Eye (tissue), 1 donor: Measurements from ENCODE around the gene MEIS2.

Source experiments
- DNase-seq: peaks from one replicate; pipeline ENCODE4 v3.0.0-alpha.2; 2015

Gene MEIS2

DNA sequence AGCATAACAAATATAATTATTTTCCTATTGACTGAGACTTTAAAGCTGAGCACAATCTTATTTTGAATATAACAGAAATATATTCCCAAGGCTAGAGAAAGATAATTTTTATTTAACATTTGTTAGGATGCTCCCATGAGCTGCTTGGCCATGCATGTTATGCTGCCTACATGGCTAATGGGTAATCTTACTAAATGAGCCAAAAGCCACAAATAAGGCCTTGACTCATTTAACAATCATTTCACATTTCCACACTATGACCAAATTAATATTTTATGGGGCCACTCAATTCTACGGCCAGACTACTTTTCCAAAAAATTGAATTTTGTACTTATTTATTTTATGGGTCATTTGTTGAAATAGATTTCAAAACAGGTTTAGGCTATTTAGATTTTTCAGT is 141.7 kb downstream of the MEIS2 start:
- no peak for DNase-seq

DNA sequence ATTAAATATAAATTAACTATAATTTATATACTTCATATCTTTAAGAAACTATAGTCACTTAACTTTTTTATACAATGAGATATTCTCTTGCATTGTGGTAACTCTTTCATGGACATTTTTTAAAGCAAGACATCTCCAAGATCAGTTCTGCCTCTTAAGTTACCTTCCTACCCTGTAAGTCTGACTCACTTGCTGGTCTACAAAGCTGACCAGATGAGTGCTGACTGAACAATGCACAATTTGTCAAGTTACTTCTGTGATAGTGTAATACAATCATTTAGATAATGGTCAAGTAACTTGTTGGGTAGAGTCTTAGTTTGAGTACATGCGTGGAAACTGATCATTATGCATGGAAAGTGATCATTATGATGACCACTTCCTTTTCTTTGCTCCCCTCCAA is 145.9 kb downstream of the MEIS2 start:
- no peak for DNase-seq

DNA sequence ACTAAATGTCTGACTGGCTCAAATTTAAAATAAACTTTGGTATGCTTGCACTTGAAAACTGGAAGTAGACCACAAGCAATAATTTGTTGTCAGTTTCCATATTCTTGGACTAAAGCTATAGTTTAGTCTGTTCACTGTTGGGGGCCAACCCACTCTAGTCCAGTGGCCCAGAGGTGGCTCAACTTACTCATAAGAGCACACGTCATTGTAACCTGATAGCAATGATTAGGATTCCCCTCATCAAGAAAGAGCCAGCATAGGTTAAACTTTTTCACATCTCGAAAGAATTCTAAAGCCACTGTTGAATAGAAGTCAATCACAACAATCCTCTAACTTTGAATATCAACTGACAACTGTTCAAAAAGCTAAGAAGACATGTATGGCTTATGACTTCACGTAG is 147.0 kb downstream of the MEIS2 start:
- DNase-seq: no peak

DNA sequence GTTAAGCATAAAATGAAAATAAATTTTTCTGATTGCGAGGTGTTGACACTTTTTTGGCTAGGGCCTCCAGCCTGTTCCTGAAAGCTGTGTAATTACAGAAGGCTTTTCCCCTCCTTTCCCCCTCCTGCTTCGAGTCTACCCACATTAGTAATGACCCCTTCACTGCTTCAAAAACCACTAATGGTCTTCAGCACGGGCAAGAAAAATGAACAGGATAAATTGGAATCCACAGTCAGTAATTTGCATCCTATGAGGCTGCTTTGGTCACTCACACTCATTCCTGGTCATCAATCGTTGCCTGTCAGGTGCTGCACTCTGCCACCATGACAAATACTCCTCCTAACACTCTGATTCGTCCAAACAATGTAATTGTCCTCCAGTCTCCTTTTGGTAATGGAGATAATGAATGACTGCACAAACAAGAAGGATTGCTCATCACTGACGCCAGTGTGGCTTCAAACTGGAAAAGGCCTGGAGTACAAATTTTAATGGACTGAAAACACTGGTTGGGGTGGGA is 148.6 kb downstream of the MEIS2 start:
- DNase-seq: peak; percentile 61

DNA sequence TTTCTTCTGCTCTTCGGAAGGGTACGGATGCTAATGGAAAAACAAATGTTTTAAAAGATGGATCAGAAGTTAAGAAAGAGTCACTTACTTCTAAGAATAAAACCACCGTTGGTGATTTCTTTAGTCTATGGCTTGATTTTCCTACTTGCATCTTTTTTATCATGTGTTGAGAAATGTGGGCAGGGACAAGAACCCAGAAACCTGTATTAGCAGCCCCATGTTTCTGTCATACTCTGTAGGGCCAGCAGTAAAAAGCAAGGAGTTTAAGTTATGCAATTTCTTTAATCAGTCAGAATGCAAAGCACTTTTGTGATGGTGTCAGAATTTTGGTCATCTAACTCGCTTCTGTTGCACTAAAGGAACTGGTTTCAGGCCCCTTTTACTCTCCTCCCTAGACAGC is 150.0 kb downstream of the MEIS2 start:
- no peak for DNase-seq

DNA sequence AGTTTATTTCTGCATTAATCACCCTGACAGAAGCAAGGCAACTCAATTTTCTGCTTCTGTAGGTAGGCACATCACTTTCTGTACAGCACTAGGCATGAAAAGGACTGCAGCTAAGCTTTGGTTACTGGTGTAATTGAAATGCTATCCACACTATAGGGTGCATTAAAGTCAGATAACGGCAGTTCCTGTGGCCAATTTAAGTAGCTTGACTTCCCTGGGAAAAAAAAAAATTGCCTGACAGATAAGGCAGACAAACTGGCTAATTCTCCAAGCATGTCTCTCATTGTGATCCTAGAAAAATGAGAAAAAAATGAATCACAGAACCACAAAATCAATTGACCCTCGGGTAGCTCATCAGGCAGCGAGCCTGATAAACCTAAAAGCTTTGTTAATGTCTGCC is 151.4 kb downstream of the MEIS2 start:
- DNase-seq: peak; percentile 26

DNA sequence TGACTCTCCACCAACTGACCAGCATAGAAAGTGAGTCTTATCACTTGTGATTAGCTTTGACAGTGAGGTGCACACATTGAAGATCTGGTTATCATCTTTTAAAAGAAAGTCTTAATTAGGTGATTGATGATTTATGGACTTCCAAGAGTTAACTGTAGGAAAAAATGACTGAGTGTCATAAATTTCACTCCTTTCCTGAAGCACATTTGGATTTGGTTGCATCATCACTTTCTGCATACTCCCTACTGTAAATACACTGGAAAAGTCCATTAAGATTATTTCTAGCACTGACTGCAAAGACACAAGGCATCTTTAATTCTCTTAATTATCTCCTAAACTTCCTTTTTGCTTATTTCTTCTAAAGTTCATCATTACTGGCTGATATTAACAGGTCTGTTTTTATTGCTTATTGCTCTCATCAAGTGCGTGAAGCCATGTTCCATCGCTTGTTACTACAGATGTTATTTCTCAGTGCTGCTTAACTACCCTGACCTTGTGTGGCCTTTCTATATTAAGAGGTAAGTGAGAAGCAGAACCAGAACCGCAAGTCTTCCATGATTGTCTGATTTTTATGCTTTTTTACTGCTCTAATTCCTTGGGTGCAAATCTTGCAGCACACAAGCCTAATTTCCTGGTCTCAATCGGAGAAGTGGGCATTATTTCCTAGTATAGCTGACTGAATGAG is 153.2 kb downstream of the MEIS2 start:
- DNase-seq: no peak

DNA sequence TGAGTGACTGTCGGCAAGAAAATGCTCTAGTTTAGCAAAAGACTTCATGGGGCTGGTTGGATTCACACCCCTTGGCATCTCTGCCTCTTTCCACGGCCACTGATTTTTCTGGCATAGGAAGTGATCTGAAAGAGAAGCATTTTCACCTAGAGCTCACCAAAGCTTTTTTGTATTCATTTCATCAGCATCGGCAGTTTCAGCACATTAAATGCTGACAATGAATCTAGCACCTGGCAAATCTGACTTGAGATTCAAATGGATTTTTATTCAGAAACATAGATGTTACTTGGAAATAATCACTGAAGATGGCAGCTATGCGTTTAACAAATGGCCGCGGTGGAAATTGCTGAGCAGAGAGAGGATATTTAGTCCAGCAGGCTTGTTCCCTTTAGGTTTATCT is 155.9 kb downstream of the MEIS2 start:
- no peak for DNase-seq

DNA sequence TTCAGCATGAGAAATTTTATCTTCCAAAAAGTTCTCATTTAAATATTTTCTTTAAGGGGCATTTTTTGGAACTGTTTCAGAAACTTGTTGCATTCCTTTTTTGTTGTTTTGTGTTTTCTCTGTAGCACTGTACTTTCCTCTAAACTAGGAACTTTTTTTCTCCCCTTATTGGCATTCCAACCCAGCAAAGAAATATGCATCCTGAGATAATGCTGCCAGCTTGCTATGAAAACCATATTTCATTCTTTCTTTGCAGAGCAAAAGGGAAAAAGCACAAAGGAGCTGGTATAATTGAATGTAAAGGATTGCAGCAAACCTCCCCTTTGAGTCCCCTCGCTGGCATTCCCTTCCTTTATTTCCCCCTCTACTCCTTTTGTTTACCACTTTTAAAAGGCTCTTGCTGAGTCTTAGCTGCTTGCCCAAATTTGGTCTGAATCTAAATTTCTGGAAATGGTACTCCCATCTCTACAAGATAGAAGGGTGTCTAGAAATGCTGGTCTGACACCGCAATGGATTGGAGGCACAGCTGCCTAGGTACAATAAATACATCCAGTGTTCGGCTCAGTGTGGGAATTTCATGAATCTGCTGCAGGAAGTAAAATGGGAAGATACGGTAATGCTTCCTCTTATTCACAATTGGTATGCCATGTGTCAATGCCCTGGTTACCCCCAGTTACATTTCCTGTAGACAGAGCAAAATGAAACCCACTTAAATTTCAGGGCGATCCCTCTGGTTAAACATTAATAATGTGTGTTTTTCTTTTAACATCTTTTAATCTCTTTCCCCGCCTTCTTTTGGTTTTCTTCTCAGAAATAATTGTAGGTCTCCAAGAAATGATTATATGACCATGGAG is 156.6 kb downstream of the MEIS2 start:
- DNase-seq: no peak

DNA sequence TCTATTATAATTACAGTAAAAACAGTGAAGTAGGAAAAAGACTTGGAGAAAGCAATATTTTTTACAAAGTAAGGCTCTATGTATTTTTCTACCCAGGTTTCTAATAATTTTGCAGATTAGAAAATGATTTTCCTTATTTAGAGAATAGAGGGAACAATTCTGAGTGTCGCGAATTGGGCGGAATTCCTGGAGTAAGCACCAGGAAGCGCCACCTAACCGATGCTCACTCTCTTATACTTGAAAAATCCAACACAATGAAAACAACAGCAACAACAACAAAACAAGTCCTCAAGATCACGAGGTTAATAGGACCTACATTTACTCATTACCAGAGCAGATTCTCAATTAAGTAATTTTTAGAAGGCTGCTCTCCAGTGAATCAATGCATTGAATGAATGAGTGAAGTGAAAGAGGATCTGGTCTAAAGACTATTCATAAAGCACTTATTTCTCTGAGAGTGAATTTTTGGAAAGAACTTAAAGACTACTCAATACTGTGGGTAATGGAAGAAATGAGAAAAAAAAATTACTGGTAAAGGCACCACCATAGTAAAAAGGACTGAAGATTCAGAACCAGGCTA is 158.0 kb downstream of the MEIS2 start:
- DNase-seq: no peak

DNA sequence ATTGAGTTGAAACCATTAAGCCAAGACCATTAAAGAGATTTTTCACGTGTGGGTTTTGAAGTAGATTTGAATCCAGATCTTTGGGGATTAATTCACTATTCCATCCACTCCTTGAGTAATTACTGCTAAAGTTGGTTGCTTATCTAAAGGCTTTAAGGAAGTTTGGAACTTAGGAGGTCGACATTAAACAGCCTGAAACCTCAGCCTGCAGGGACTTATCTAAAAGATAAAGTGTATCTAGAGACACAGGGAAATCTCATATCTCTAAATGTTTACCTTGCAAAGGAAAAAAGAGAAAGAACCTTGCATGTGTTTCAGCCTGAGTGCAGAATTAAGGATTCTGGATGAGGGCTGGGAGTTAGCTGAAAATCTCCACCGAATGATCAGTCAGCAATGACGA is 158.6 kb downstream of the MEIS2 start:
- no peak for DNase-seq

DNA sequence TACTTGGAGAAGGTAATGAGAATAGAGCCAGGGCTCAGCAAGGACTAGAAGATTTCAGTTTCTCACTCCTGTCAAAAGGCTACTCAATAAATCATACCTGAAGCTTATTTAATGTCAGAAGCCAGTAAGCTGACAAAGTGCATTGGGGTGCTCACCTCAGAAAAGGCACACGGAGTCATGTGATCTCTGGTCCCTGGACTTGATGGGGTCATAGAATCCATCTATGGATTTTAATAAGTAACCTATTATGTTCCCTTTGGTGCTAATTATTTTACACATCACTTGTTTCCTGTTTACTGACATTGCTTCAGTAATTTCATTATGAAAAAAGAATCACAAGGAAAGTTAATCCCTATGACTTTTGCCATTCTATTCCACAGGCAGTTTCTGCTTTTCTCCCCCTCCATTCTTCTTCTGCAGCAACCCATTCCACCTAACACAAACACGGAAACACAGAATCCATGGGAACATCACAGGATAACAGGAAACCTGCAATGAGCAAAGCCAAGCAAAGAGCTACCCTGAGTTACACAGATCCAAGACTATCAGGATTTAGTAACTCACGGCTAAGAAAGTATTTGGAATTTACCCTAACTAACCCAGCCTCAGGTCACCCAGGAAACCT is 159.6 kb downstream of the MEIS2 start:
- DNase-seq: no peak

DNA sequence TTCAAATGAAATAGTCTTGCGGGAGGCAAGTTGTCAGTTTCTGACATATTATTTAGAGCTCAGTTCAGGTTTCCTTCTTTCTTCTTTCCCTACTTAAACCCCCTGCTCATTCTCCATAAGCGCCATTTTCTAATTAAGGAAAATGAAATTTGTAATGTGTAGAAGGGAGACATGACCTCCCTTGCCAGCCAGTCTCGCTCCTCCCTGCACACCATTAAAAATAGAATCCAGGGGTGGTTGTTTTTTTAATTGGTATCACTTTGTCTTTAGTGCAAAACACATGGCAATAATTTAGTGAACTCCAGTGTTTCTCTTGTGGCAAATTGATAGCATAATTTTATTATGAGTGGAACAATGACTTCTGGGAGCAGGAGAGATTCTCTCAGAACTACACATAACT is 160.1 kb downstream of the MEIS2 start:
- DNase-seq: no peak

DNA sequence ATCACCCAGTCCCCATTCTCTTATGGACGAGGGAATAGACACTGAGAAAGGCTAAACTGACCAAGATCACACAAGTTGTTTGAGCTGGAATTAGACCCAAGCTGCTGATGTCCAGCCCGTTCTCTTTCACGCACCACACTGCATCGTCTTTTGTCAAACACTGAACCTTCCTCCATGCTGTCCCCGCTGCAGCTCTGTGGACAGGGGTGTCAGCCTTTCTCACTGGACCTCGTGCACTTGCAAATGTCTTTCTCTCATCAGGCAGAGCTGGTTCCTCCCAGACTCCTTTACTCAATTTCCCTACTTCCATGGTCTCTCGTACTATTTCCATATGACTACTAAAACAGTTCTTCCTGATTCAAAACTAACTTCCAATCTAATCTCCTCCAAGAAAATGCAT is 161.6 kb downstream of the MEIS2 start:
- no peak for DNase-seq

DNA sequence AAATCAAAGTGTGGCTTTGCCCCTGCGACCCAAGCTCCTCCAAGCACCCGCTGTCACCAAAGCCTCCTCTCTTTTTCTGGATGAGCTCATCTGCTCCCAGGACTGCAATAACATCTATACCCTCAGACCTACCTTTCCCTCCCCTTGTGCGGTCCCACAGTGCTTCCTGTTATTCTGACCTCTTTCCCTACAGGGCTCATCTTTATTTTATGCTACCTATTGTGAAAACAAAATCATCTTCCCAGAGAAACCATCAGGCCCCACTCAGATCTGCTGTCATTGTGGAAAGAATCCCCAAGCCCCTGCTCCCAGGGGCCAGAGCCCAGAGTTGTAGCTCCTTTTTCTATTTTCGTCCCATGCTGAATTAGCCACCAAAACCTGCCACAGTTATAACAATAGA is 162.2 kb downstream of the MEIS2 start:
- no peak for DNase-seq

DNA sequence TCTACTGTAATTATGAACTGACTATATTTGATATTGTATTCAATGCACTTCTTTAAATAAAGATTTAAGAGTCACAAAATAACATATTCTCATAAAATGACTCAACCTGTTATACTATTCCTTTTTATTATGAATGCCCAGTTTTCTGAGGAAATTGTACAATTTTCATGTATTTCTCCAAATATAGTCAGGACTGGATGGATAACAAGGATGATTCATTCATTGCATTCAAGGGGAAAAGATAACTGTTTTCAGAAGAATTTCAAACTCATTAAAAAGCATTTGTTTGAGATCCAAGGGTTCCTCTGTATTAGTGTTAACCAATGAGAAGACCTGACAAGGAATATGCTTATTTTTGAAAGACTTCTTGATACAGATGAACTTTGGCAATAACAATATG is 163.7 kb downstream of the MEIS2 start:
- DNase-seq: no peak

DNA sequence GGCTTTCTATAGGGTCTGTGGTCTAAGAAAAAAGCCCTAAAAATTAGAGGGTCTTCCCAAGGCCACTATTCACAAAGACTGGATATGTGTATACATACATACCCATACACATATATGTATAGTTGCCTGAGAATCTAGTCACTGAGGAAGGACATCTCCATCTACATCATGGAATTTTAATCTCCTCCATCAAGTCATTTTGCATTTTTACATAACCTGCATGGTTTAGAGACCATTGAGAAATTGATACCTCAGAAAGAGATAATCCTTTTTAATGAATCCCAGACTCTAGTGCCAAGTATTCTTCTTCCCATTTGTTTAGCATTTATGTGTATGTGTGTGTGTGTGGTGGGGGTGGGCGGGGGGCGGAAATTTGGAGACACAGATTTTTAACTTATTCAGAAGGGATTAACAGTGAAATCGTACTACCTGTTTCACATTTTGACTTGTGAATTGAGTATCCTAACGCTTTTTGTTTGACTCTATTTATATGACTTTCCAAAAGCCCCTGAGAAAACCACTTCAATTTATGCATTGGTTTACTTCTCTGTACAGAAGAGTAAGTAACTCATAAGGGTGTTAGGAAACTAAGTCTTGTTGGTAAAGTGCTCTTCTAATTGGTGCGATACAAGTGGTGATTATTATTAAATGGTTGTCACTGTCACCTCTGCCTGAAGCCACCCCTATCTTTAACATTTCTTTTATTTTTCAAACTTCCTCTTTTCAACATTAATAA is 166.9 kb downstream of the MEIS2 start:
- no peak for DNase-seq

DNA sequence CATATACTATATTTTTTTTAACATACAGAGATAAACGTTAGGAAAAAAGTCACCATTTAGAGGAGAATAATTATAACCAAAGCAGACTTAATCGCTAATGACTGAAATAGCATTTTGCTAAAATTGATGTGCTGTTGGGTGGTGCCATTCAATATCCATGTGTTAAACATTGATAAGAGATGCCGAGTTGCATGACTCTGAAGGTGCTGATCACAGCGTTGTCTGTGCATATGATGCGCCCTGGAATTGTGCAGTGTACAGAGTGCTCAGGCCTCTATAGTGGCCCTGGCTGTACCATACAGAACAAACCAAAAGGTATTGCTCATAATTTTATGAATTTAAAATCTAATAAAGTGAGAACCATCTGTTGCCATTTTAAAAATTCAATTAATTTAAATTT is 168.3 kb downstream of the MEIS2 start:
- no peak for DNase-seq

DNA sequence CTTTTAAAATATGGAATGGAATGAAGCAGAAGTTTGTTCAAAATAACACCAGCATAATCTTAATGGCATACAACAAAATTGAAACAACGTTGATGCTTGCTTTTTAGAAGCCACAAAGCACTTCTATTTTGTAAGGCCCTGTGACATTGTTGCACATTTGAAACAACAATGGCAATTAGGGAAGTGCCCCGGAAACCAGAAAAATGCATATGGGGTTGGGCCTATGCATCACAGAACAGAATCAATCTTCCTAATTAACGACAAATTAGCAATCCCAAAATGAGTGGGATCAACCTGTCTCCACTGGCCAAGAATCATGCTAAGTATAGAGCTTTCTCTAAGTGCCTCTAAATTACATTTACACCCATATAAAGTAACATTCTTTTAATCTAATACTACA is 168.9 kb downstream of the MEIS2 start:
- DNase-seq: no peak

DNA sequence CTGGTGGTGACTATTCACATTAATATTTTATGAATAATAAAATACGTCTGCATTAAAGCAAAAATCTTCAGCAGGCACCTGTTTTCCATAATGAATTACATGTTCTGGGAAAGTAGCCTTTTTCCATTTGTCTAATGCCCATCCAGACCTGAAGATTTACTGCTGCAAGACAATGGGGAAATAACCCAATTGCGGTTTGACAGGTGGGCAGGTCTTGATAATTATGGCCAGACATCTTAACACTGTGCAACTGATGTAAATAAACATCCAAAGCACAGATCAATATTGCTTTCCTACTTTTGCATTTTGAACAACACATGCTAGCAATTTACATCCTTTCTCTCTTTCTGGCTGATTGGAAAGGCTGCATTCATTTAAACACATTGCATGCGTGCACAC is 173.9 kb downstream of the MEIS2 start:
- DNase-seq: no peak

DNA sequence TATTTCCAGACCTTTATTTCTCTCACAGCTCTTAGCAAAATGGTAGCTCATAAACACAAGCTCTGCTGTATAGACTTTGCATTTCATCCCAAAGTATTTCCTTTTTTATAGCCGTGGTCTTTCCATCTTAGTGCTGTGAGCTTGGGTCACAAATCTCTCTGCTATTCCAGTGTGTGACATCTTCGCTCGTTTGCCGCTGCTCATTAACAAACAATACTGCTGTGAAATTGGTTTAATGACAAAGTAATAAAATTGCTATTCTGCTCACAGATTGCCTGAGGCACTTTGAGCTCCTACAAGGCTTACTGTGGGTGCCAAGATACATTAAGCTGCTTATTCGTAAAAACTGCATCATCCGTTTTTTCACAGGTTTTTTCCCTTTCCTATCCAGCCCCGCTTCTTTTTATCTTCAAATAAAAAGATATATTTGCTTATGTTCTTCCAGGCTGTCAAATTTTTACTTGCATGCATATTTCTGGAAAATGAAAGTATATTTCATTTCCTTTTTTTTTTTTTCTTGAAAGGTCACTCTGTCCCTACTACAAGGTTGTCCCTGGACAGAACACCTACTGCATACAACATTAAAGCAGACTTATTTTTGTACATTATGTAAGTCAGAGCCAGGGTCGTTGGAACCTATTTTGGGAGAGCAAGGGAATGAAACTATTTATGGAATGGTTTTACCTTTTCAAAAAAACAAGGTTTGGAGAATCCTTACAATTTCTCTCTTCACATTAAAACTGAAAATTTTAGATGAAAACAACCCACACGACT is 174.5 kb downstream of the MEIS2 start:
- peak; percentile 58 for DNase-seq

DNA sequence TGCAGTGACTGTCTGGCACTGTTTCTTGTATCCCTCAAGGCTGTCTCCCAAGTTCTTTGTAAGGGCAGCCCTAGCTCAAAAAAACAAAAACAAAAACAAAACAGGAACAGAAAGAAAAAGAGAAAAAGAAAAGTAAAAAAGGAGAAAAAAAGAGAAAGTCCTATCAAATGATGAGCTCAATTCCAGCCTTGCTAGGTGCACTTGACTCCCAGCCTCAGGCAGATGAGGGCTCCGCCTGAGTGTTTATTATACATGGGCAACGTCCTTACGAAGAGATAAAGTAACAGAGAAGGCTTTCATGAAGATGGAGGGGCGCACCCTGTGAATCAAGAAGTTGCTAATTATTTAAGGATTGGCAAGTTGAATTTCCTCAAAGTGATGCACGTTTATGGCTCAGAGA is 175.3 kb downstream of the MEIS2 start:
- DNase-seq: no peak
